HepG2 (cell line): ENCODE data around the gene MB21D2. TPM values are rescaled to one million over a fixed set of nuclear protein-coding genes. Genes with fewer than 3 reads are reported as not detected.

Experiments used
- ATAC-seq: fragments of 200-7000 bp; cut with Tn5 transposase; 3 replicates; pipeline ENCODE4 v1.9.1; 2020; ENCODE audit warnings: mild to moderate bottlenecking, moderate library complexity
- BruUV-seq: library from RNA; stranded (reverse); fragments of 400-500 nt; replicated peaks from 2 replicates; lab custom pipeline; 2021; lab: Mats Ljungman, UMichigan
- CTCF ChIA-PET: fragments of 300-600 bp; formaldehyde crosslinking; extraction: SDS; loops from one replicate; lab custom pipeline; 2021; ENCODE audit warnings: low total read pairs, inconsistent platforms, low intra/inter-chr PET ratio; lab: Yijun Ruan, JAX
- POLR2A ChIA-PET: fragments of 350-600 bp; sonication (Branson Sonifier 250); formaldehyde crosslinking; loops from one replicate; lab custom pipeline; 2020; ENCODE audit warnings: antibody characterized with exemption, inconsistent platforms; lab: Yijun Ruan, JAX
- DNase-seq: peaks from one replicate; pipeline ENCODE4 v3.0.0-alpha.2; 2015; ENCODE audit warnings: low spot score
- FAIRE-seq: peaks from 3 replicates; lab custom pipeline; 2011; peaks lifted over from hg19 to GRCh38; lab: Jason Lieb, UNC
- H2AFZ ChIP-seq: one replicate; pipeline ENCODE4 v1.6.1; 2011; ENCODE audit warnings: low read length, inconsistent platforms
- H3K27ac ChIP-seq: fragments of 300-600 bp; 3 replicates; pipeline ENCODE4 v1.8.0; 2011; ENCODE audit warnings: mixed run types, mild to moderate bottlenecking, mixed read lengths, low read length, inconsistent platforms; ENCODE audit not compliant: insufficient read depth; ENCODE audit errors: extremely low read length
- H3K27me3 ChIP-seq, 2 experiments: fragments of 200-600 bp in 1 of 2; 2 replicates in 1 of 2; 3 replicates in 1 of 2; pipeline versions ENCODE4 v1.6.0 to v1.8.0; 2011; ENCODE audit warnings: low read length in 2 of 2, mild to moderate bottlenecking in 2 of 2, moderate library complexity in 2 of 2, inconsistent platforms in 1 of 2; ENCODE audit not compliant: insufficient read depth in 2 of 2, control insufficient read depth in 1 of 2
- H3K36me3 ChIP-seq, 2 experiments: fragments of 200-600 bp in 1 of 2; replicated peaks in 1 of 2; 2 replicates in 1 of 2; 3 replicates in 1 of 2; pipeline versions ENCODE4 v1.5.1 to v1.8.0; 2011; ENCODE audit warnings: low read length in 2 of 2, inconsistent platforms in 1 of 2; ENCODE audit not compliant: insufficient read depth in 2 of 2, control insufficient read depth in 1 of 2
- H3K4me1 ChIP-seq: 2 replicates; pipeline ENCODE4 v1.5.1; 2012; ENCODE audit warnings: low read length, inconsistent platforms; ENCODE audit not compliant: insufficient read depth
- H3K4me2 ChIP-seq: 2 replicates; pipeline ENCODE4 v1.6.0; 2011; ENCODE audit warnings: low read depth, low read length, inconsistent platforms
- H3K4me3 ChIP-seq, 3 experiments: fragments of 200-600 bp in 1 of 3; sonication (generic), shearing (Covaris generic) in 1 of 3; replicated peaks in 1 of 3; 2 replicates each; pipeline ENCODE4 v1.5.1; 2011 to 2016; ENCODE audit warnings: low read length in 3 of 3, inconsistent platforms in 2 of 3, low read depth in 2 of 3, mild to moderate bottlenecking in 2 of 3, control low read depth in 1 of 3, mixed read lengths in 1 of 3; ENCODE audit not compliant: insufficient read depth in 1 of 3
- H3K79me2 ChIP-seq: one replicate; pipeline ENCODE4 v1.6.1; 2011; ENCODE audit warnings: low read length, inconsistent platforms; ENCODE audit not compliant: insufficient read depth
- H3K9ac ChIP-seq: 2 replicates; pipeline ENCODE4 v1.6.0; 2011; ENCODE audit warnings: mild to moderate bottlenecking, low read depth, low read length, inconsistent platforms; ENCODE audit not compliant: insufficient read depth
- H3K9me3 ChIP-seq: 2 replicates; pipeline ENCODE4 v1.5.1; 2012; ENCODE audit warnings: mild to moderate bottlenecking, low read length
- H4K20me1 ChIP-seq: 2 replicates; pipeline ENCODE4 v1.6.0; 2011; ENCODE audit warnings: inconsistent platforms, mild to moderate bottlenecking, low read length, moderate library complexity; ENCODE audit not compliant: insufficient read depth
- BRF2 ChIP-seq: sonication (generic); formaldehyde crosslinking; IDR thresholded peaks from 2 replicates; pipeline ENCODE4 v1.8.1; 2022; ENCODE audit warnings: mild to moderate bottlenecking, missing genetic modification reagents
- SKI ChIP-seq: fragments of 450-650 bp; IDR thresholded peaks from one replicate; pipeline ENCODE4 v1.6.1; 2018; ENCODE audit warnings: mild to moderate bottlenecking; ENCODE audit not compliant: partially characterized antibody
- THRA ChIP-seq: sonication (generic); formaldehyde crosslinking; IDR thresholded peaks from 2 replicates; pipeline ENCODE4 v1.4.0; 2020; ENCODE audit warnings: missing genetic modification reagents, borderline replicate concordance
- TOE1 ChIP-seq: sonication (generic); formaldehyde crosslinking; IDR thresholded peaks from 2 replicates; pipeline ENCODE4 v1.4.0; 2020; ENCODE audit warnings: mild to moderate bottlenecking, missing genetic modification reagents
- WIZ ChIP-seq: sonication (generic); formaldehyde crosslinking; IDR thresholded peaks from 2 replicates; pipeline ENCODE4 v1.5.1; 2020; ENCODE audit warnings: mild to moderate bottlenecking, missing genetic modification reagents
- ZNF275 ChIP-seq: sonication (generic); formaldehyde crosslinking; IDR thresholded peaks from 2 replicates; pipeline ENCODE4 v1.8.0; 2022; ENCODE audit warnings: missing genetic modification reagents, mild to moderate bottlenecking, inconsistent platforms, borderline replicate concordance
- ZNF713 ChIP-seq: sonication (generic); formaldehyde crosslinking; IDR thresholded peaks from 2 replicates; pipeline ENCODE4 v1.4.0; 2020; ENCODE audit warnings: mild to moderate bottlenecking, missing genetic modification reagents
- WGBS: methylation state at CpG from one replicate; pipeline ENCODE4 v1.1.6; 2017; ENCODE audit warnings: low lambda C conversion rate; 5-methylcytosine and 5-hydroxymethylcytosine counted together
- in situ Hi-C: cut with HindIII; loops from 2 replicates; pipeline ENCODE4 v1.10.0; 2017; ENCODE audit warnings: low pct_unique_long_range_greater_than_20kb; ENCODE audit not compliant: extremely low pct_ligation_motif_present
- intact Hi-C: fragments of 100-400 bp; cut with micrococcal nuclease; formaldehyde crosslinking; loops from one replicate; pipeline ENCODE4 v1.10.0; 2022; ENCODE audit not compliant: unreplicated experiment
- polyA plus RNA-seq, 8 experiments: library from polyadenylated mRNA; depleted of rRNA in 3 of 8; stranded (reverse) in 7 of 8; unstranded in 1 of 8; fragments of >200 nt; fragmentation: Illumina TruSeq in 4 of 8; extraction: Trizol in 4 of 8; gene quantifications; 2 replicates each; pipeline versions ENCODE4 v1.2.1 to v1.2.3, GENCODE V29; 2011 to 2016; ENCODE audit warnings: low read depth in 4 of 8, missing spikeins in 1 of 8, mixed read lengths in 1 of 8; ENCODE audit not compliant: insufficient read depth in 1 of 8
- total RNA-seq, 5 experiments: library from RNA; depleted of rRNA; stranded (reverse); fragments of >200 nt; fragmentation: Illumina TruSeq; extraction: Trizol; gene quantifications; 2 replicates each; pipeline ENCODE4 v1.2.3, GENCODE V29; 2016; ENCODE audit warnings: low read depth in 1 of 5

The MB21D2 gene
- total and polyA plus RNA-seq, 2 of the 13 experiments (the other 11 are each of a cell fraction or from before 2014, with no cell fraction given) = 0.90 to 1.6 TPM

- no peak for TF ChIP-seq WIZ (CRISPR knock-in tag)
- no peak for TF ChIP-seq THRA (CRISPR knock-in tag)
- TF ChIP-seq ZNF713 (CRISPR knock-in tag) = no peak
Observed at GRCh38 chr3:192834428-192834827, 83.2 kb downstream of the MB21D2 start (continued).

GRCh38 chr3:192833177-192833890 is 84.3 kb downstream of the MB21D2 start:
- no peaks in the 10 kb centered on the region for H4K20me1 ChIP-seq
- intact Hi-C loops = no loop called here
- POLR2A ChIA-PET = no interaction called here
- in situ Hi-C loops = no loop called here
- H3K27me3 ChIP-seq = no peaks in the 10 kb centered on the region
- H3K79me2 ChIP-seq = no peaks in the 10 kb centered on the region
- H3K36me3 ChIP-seq = no peaks in the 10 kb centered on the region
- no peak for ATAC-seq
- BruUV-seq = no TSS peak
- H3K4me1 ChIP-seq = no peaks in the 10 kb centered on the region
- DNase-seq = no peak
- H3K4me3 ChIP-seq = no peak overlapping the region
- H2AFZ ChIP-seq = no peak overlapping the region
- no peak overlapping the region for H3K4me2 ChIP-seq
- H3K9me3 ChIP-seq = no peaks in the 10 kb centered on the region
- TF ChIP-seq SKI = no peak
- TF ChIP-seq BRF2 (CRISPR knock-in tag) = no peak
- TF ChIP-seq ZNF275 (CRISPR knock-in tag) = no peak
- TF ChIP-seq TOE1 (CRISPR knock-in tag) = no peak
- no peak overlapping the region for H3K9ac ChIP-seq
- CTCF ChIA-PET = no interaction called here
- 85% methylated on average over 9 of the region's 9 CpGs for WGBS
- H3K27ac ChIP-seq = no peak overlapping the region
- no peak for FAIRE-seq
